SK-N-MC (cell line): ENCODE data around the gene AP2B1.

Experiments
- DNase-seq: peaks from one replicate; pipeline ENCODE4 v3.0.0-alpha.2; 2011; ENCODE audit warnings: low read depth, low spot score
- H3K27ac ChIP-seq: fragments of 200-600 bp; sonication (generic); 2 replicates; pipeline ENCODE4 v1.5.1; 2016; ENCODE audit warnings: mixed run types
- H3K36me3 ChIP-seq: fragments of 200-600 bp; sonication (generic); 2 replicates; pipeline ENCODE4 v1.6.1; 2017; ENCODE audit warnings: antibody characterized with exemption, low read length, mixed read lengths; ENCODE audit not compliant: insufficient read depth
- H3K4me3 ChIP-seq: fragments of 200-600 bp; sonication (generic); 2 replicates; pipeline ENCODE4 v1.5.1; 2016
- H3K9ac ChIP-seq: fragments of 200-600 bp; sonication (generic); 2 replicates; pipeline ENCODE4 v1.8.0; 2017; ENCODE audit warnings: mixed run types, mixed read lengths; ENCODE audit not compliant: insufficient read length
- H3K9me3 ChIP-seq: fragments of 200-600 bp; sonication (generic); 2 replicates; pipeline ENCODE4 v1.6.1; 2017; ENCODE audit warnings: low read depth, mild to moderate bottlenecking, antibody characterized with exemption, low read length, moderate library complexity, mixed read lengths
- EZH2 ChIP-seq: fragments of 200-600 bp; sonication (generic); IDR thresholded peaks from one replicate; pipeline ENCODE4 v1.6.1; 2017; ENCODE audit warnings: antibody characterized with exemption
- FOXP2 ChIP-seq: optimal IDR thresholded peaks from 2 replicates; pipeline ENCODE3; 2011; ENCODE audit warnings: mild to moderate bottlenecking, moderate library complexity; ENCODE audit not compliant: insufficient read depth; ENCODE audit errors: extremely low read length, control extremely low read depth
- POLR2AphosphoS5 ChIP-seq: IDR thresholded peaks from 2 replicates; pipeline ENCODE4 v1.6.1; 2012; ENCODE audit warnings: mild to moderate bottlenecking, low read depth, low read length, borderline replicate concordance

AP2B1 gene

GRCh38 chr17:35752945-35753764, 166.0 kb downstream of the AP2B1 start, which contains the start of gene GAS2L2:
Gene GAS2L2, minus strand, starts transcription at chr17:35753239. Its CDS starts 389 bp downstream, at chr17:35752850.
- H3K36me3 ChIP-seq: no peaks in the 10 kb centered on the region
- no peak for DNase-seq
- H3K9me3 ChIP-seq: no peaks in the 10 kb centered on the region
- TF ChIP-seq EZH2 (no peak), POLR2AphosphoS5 (no peak), FOXP2 (no peak)
- no peak within 1 kb of the TSS for H3K4me3 ChIP-seq
- no peak within 1 kb of the TSS for H3K27ac ChIP-seq
- H3K9ac ChIP-seq: no peak within 1 kb of the TSS

GRCh38 chr17:35757243-35757642, 170.1 kb downstream of the AP2B1 start:
- TF ChIP-seq FOXP2 (no peak), EZH2 (no peak), POLR2AphosphoS5 (no peak)
- H3K9me3 ChIP-seq: no peaks in the 10 kb centered on the region
- no peaks in the 10 kb centered on the region for H3K36me3 ChIP-seq
- H3K4me3 ChIP-seq: no peak overlapping the region
- no peak overlapping the region for H3K9ac ChIP-seq
- no peak overlapping the region for H3K27ac ChIP-seq
- no peak for DNase-seq

- no peak within 1 kb of the TSS for H3K9ac ChIP-seq
- DNase-seq: no peak
- H3K27ac ChIP-seq: no peak within 1 kb of the TSS
- no peak within 1 kb of the TSS for H3K4me3 ChIP-seq
- no peaks in the 10 kb centered on the region for H3K9me3 ChIP-seq
- H3K36me3 ChIP-seq: no peaks in the 10 kb centered on the region
- TF ChIP-seq POLR2AphosphoS5 (no peak), FOXP2 (no peak), EZH2 (no peak)
These were observed 173.5 kb downstream of the AP2B1 start, which contains the start of gene C17orf50 for GRCh38 chr17:35760587-35760986. Gene C17orf50, plus strand, starts transcription at chr17:35760887. Its CDS starts 55 bp downstream, at chr17:35760942.

- no peak for DNase-seq
- Histone ChIP-seq H3K36me3 (no peaks in the 10 kb centered on the region), H3K9me3 (no peaks in the 10 kb centered on the region), H3K9ac (no peak overlapping the region), H3K4me3 (no peak overlapping the region), H3K27ac (no peak overlapping the region)
- TF ChIP-seq POLR2AphosphoS5 (no peak), EZH2 (no peak), FOXP2 (no peak)
These were observed 174.5 kb downstream of the AP2B1 start for GRCh38 chr17:35761601-35762000.

- DNase-seq: no peak
- H3K9me3 ChIP-seq: no peaks in the 10 kb centered on the region
- H3K36me3 ChIP-seq: no peaks in the 10 kb centered on the region
- H3K27ac ChIP-seq: no peak overlapping the region
- H3K4me3 ChIP-seq: peak overlapping the region; percentile 79
- no peak overlapping the region for H3K9ac ChIP-seq
- TF ChIP-seq POLR2AphosphoS5: no peak
- no peak for TF ChIP-seq EZH2
- no peak for TF ChIP-seq FOXP2
These were observed 176.6 kb downstream of the AP2B1 start for GRCh38 chr17:35763767-35764122.

- DNase-seq: no peak
- TF ChIP-seq FOXP2: no peak
- TF ChIP-seq EZH2: no peak
- TF ChIP-seq POLR2AphosphoS5: no peak
- Histone ChIP-seq H3K9ac (no peak overlapping the region), H3K27ac (no peak overlapping the region), H3K4me3 (peak overlapping the region; percentile 79), H3K9me3 (no peaks in the 10 kb centered on the region), H3K36me3 (no peaks in the 10 kb centered on the region)
These were observed 177.2 kb downstream of the AP2B1 start for GRCh38 chr17:35764123-35764991.

GRCh38 chr17:35765086-35765710, 178.1 kb downstream of the AP2B1 start:
- Histone ChIP-seq H3K27ac (no peak overlapping the region), H3K36me3 (no peaks in the 10 kb centered on the region), H3K9me3 (no peaks in the 10 kb centered on the region), H3K4me3 (peak overlapping the region; percentile 79), H3K9ac (no peak overlapping the region)
- TF ChIP-seq POLR2AphosphoS5: no peak
- TF ChIP-seq EZH2: no peak
- no peak for TF ChIP-seq FOXP2
- no peak for DNase-seq
